Upper lobe of left lung (tissue), 4 donors: ENCODE measurements around the gene DCDC2.

Experiments
- CTCF ChIP-seq, 6 experiments: fragments of 450-650 bp in 4 of 6; fragments of 200-600 bp in 2 of 6; sonication (generic) in 2 of 6; IDR thresholded peaks; one replicate each; pipeline ENCODE4 v1.5.1; 2016 to 2019; ENCODE audit warnings: antibody characterized with exemption in 6 of 6
- EP300 ChIP-seq, 4 donors: sonication (generic); formaldehyde crosslinking; IDR thresholded peaks; one replicate each; pipeline ENCODE4 v1.5.1; 2017; ENCODE audit warnings: antibody characterized with exemption in 4 of 4, control low read depth in 2 of 4
- POLR2A ChIP-seq, 4 donors: fragments of 450-650 bp; IDR thresholded peaks; one replicate each; pipeline ENCODE4 v1.5.1; 2016 to 2017; ENCODE audit warnings: antibody characterized with exemption in 4 of 4, mild to moderate bottlenecking in 2 of 4
- POLR2AphosphoS5 ChIP-seq, 2 donors: sonication (generic); formaldehyde crosslinking; IDR thresholded peaks; one replicate each; pipeline ENCODE4 v1.5.1; 2017; ENCODE audit warnings: antibody characterized with exemption in 2 of 2

GRCh38 chr6:24126586-24127192 is 231.2 kb downstream of the DCDC2 start:
- TF ChIP-seq POLR2A (IDR thresholded peaks at IDR 0.05), result no peak
- no peak for TF ChIP-seq EP300 (IDR thresholded peaks at IDR 0.05)
- no peak for TF ChIP-seq CTCF (IDR thresholded peaks at IDR 0.05)
- no peak for TF ChIP-seq POLR2AphosphoS5 (IDR thresholded peaks at IDR 0.05)
